T-cell (primary cell): ENCODE measurements around the gene PDZD7. TPM values are rescaled to one million over a fixed set of nuclear protein-coding genes. Genes with fewer than 3 reads are reported as not detected.

ENCODE experiments used
- ATAC-seq, 4 experiments: fragments of 200-7000 bp in 3 of 4; fragments of 150-1000 bp in 1 of 4; cut with Tn5 transposase; replicated peaks in 1 of 4; 1 replicate in 3 of 4; 2 replicates in 1 of 4; pipeline ENCODE4 v1.10.0; 2021; ENCODE audit warnings: moderate library complexity in 3 of 4, mild to moderate bottlenecking in 2 of 4, moderate number of reproducible peaks in 1 of 4
- CTCF ChIA-PET, 2 donors: fragments of 300-600 bp; sonication (Branson Sonifier 250); formaldehyde crosslinking; loops; one replicate each; lab custom pipeline; 2022; ENCODE audit warnings: antibody characterized with exemption in 2 of 2; lab: Charles Lee
- POLR2A ChIA-PET, 2 donors: fragments of 300-600 bp; sonication (Branson Sonifier 250); formaldehyde crosslinking; loops; one replicate each; lab custom pipeline; 2022; ENCODE audit warnings: antibody characterized with exemption in 2 of 2; lab: Charles Lee
- DNase-seq, 35 experiments: peaks; one replicate each; pipeline versions ENCODE4 v3.0.0 to v3.0.0-alpha.2; 2013 to 2023
- H3K27ac ChIP-seq: one replicate; pipeline ENCODE4 v1.5.1; 2013; ENCODE audit warnings: low read length
- H3K27me3 ChIP-seq, 2 experiments: replicated peaks in 1 of 2; 1 replicate in 1 of 2; 2 replicates in 1 of 2; pipeline versions ENCODE4 v1.6.1 to v1.7.0; 2013; ENCODE audit warnings: low read length in 1 of 2, mixed read lengths in 1 of 2; ENCODE audit not compliant: control insufficient read depth in 2 of 2, insufficient read depth in 2 of 2; ENCODE audit errors: extremely low read depth in 1 of 2
- H3K36me3 ChIP-seq, 2 donors: 1 replicate in 1 of 2; 2 replicates in 1 of 2; pipeline versions ENCODE4 v1.6.1 to v1.7.0; 2013; ENCODE audit warnings: low read length in 1 of 2; ENCODE audit not compliant: control insufficient read depth in 2 of 2, insufficient read depth in 1 of 2; ENCODE audit errors: extremely low read depth in 1 of 2
- H3K4me1 ChIP-seq, 2 experiments: 1 replicate in 1 of 2; 2 replicates in 1 of 2; pipeline versions ENCODE4 v1.6.1 to v1.7.0; 2013; ENCODE audit warnings: low read length in 2 of 2, mixed read lengths in 1 of 2; ENCODE audit not compliant: insufficient read depth in 2 of 2, control insufficient read depth in 1 of 2; ENCODE audit errors: extremely low read depth in 1 of 2
- H3K4me3 ChIP-seq, 2 donors: 1 replicate in 1 of 2; 2 replicates in 1 of 2; pipeline versions ENCODE4 v1.5.1 to v1.7.0; 2013; ENCODE audit warnings: mild to moderate bottlenecking in 2 of 2, low read length in 1 of 2, moderate library complexity in 1 of 2; ENCODE audit not compliant: control insufficient read depth in 1 of 2; ENCODE audit errors: extremely low read depth in 1 of 2
- H3K9me3 ChIP-seq: 2 replicates; pipeline ENCODE4 v1.7.0; 2013
- H3K27ac Mint-ChIP-seq, 2 donors: one replicate each; pipeline ENCODE4 v1.8.0; 2020 to 2021; ENCODE audit warnings: mild to moderate bottlenecking in 2 of 2, mixed read lengths in 2 of 2
- H3K27me3 Mint-ChIP-seq, 2 donors: one replicate each; pipeline ENCODE4 v1.8.0; 2021 to 2022; ENCODE audit warnings: mixed read lengths in 2 of 2
- H3K36me3 Mint-ChIP-seq: one replicate; pipeline ENCODE4 v1.8.0; 2021; ENCODE audit warnings: mixed read lengths
- H3K4me1 Mint-ChIP-seq, 3 donors: one replicate each; pipeline ENCODE4 v1.8.0; 2020 to 2022; ENCODE audit warnings: mixed read lengths in 3 of 3, mild to moderate bottlenecking in 1 of 3
- H3K4me3 Mint-ChIP-seq, 3 donors: one replicate each; pipeline ENCODE4 v1.8.0; 2020 to 2022; ENCODE audit warnings: mild to moderate bottlenecking in 3 of 3, mixed read lengths in 3 of 3, moderate library complexity in 3 of 3
- H3K9me3 Mint-ChIP-seq, 3 donors: one replicate each; pipeline ENCODE4 v1.8.0; 2020 to 2022; ENCODE audit warnings: mixed read lengths in 3 of 3
- total RNA-seq, 35 experiments: library from RNA in 6 of 35; stranded (reverse) in 6 of 35; fragments of 120-200 nt in 1 of 35; gene quantifications; one replicate each; pipeline versions ENCODE4 v1.2.1 to v1.2.4 and lab custom pipeline; 2013 to 2026

PDZD7 gene
- total RNA-seq, 5 donors from 2014 or later (not counting 1 experiment from before 2014, with no cell fraction given) = 1.7 to 2.7 (median 2.3) TPM

DNA sequence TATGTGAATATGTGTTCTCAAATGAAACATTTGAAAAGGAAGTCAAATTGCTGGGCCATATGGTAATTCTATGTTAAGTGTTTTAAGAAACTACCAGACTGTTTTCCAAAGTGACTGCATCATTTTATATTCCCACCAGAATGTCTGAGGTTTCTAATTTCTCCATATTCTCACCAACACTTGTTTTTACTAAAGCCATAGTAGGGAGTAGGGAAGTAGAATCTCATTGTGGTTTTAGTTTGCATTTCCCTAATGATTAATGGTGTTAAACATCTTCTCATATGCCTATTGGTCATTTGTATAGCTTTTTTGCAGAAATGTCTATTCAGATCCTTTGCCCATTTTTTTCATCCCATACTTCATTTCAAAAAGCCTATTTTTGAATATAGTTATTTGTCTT is 70.7 kb downstream of the PDZD7 start:
- peaks cover 0 to 34% of the 10 kb centered on the region in 2 donors for H3K36me3 ChIP-seq
- no peaks in the 10 kb centered on the region for H3K9me3 ChIP-seq
- no peak overlapping the region for H3K27ac ChIP-seq
- H3K4me3 Mint-ChIP-seq = no peak overlapping the region
- CTCF ChIA-PET = no interaction called here
- DNase-seq (no peak), ATAC-seq (no peak)
- H3K4me1 Mint-ChIP-seq = peaks cover 3 to 5% (median 4%) of the 10 kb centered on the region in 3 donors
- H3K4me3 ChIP-seq = no peak overlapping the region
- no peaks in the 10 kb centered on the region for H3K27me3 Mint-ChIP-seq
- no peak overlapping the region for H3K27ac Mint-ChIP-seq
- POLR2A ChIA-PET = no interaction called here
- H3K9me3 Mint-ChIP-seq = no peaks in the 10 kb centered on the region
- no peaks in the 10 kb centered on the region for H3K4me1 ChIP-seq
- H3K27me3 ChIP-seq = no peaks in the 10 kb centered on the region
- peaks cover 48% of the 10 kb centered on the region for H3K36me3 Mint-ChIP-seq

Other genes with a start within 250 kb of the PDZD7 start
- gene SLF2, start 118.2 kb downstream of the PDZD7 start, total RNA-seq = 10 to 100 TPM; 20.0 to 43.0 (median 31.3) TPM
- gene SEMA4G, start 61.6 kb downstream of the PDZD7 start, total RNA-seq = 1 to 10 TPM; 1.1 to 2.8 (median 1.4) TPM
- gene MRPL43, start 43.6 kb downstream of the PDZD7 start, total RNA-seq = 10 to 100 TPM; 36.2 to 67.6 (median 60.4) TPM
- 10 to 100 TPM in 3 of 5 donors, 1 to 10 TPM in 2; 5.3 to 20.2 (median 16.9) TPM for gene TWNK, start 43.6 kb downstream of the PDZD7 start, total RNA-seq
- 10 to 100 TPM; 16.4 to 39.5 (median 35.4) TPM for gene LZTS2, start 31.3 kb downstream of the PDZD7 start, total RNA-seq
- 100 to 1,000 TPM in 2 of 5 donors, 10 to 100 TPM in 3; 45.2 to 113 (median 91.0) TPM for gene SFXN3, start 105 bp upstream of the PDZD7 start, total RNA-seq
- gene KAZALD1, start 30.9 kb upstream of the PDZD7 start, total RNA-seq = under 1 TPM in 2 of 5 donors, not detected in 3; 0.19 to 0.29 TPM
- not detected for gene TLX1, start 100.2 kb upstream of the PDZD7 start, total RNA-seq
- not detected for gene LBX1, start 198.3 kb upstream of the PDZD7 start, total RNA-seq